Suprapubic skin (tissue), 4 donors: ENCODE results near the gene GGT5. TPM values are rescaled to one million over a fixed set of nuclear protein-coding genes. Genes with fewer than 3 reads are reported as not detected.
A peak's percentile ranks its signal among the peaks of the same experiment; 100 is the strongest.

Experiments used
- DNase-seq, 2 donors: peaks; one replicate each; pipeline ENCODE4 v3.0.0-alpha.2; 2019; ENCODE audit warnings: low spot score in 2 of 2
- H3K27ac ChIP-seq: fragments of 200-600 bp; sonication (generic); one replicate; pipeline ENCODE4 v1.5.1; 2019
- H3K27me3 ChIP-seq: fragments of 200-600 bp; sonication (generic); one replicate; pipeline ENCODE4 v1.5.1; 2019
- H3K36me3 ChIP-seq: fragments of 200-600 bp; sonication (generic); one replicate; pipeline ENCODE4 v1.5.1; 2019
- H3K4me1 ChIP-seq: fragments of 200-600 bp; sonication (generic); one replicate; pipeline ENCODE4 v1.5.1; 2019
- H3K4me3 ChIP-seq: fragments of 200-600 bp; sonication (generic); one replicate; pipeline ENCODE4 v1.5.1; 2019; ENCODE audit warnings: mild to moderate bottlenecking
- H3K9me3 ChIP-seq: fragments of 200-600 bp; sonication (generic); one replicate; pipeline ENCODE4 v1.5.1; 2019
- CTCF ChIP-seq, 2 donors: fragments of 200-600 bp in 1 of 2; fragments of 450-650 bp in 1 of 2; sonication (generic) in 1 of 2; IDR thresholded peaks; one replicate each; pipeline ENCODE4 v1.5.1; 2016 to 2019; ENCODE audit warnings: antibody characterized with exemption in 2 of 2, mild to moderate bottlenecking in 1 of 2, moderate library complexity in 1 of 2
- EP300 ChIP-seq: sonication (generic); formaldehyde crosslinking; IDR thresholded peaks from one replicate; pipeline ENCODE4 v1.6.1; 2017; ENCODE audit warnings: antibody characterized with exemption
- POLR2A ChIP-seq, 2 donors: fragments of 450-650 bp; IDR thresholded peaks; one replicate each; pipeline ENCODE4 v1.6.1; 2017; ENCODE audit warnings: antibody characterized with exemption in 2 of 2, mild to moderate bottlenecking in 2 of 2, moderate library complexity in 2 of 2
- POLR2AphosphoS5 ChIP-seq, 3 donors: sonication (generic); formaldehyde crosslinking; IDR thresholded peaks; one replicate each; pipeline ENCODE4 v1.6.1; 2017; ENCODE audit warnings: antibody characterized with exemption in 3 of 3
- WGBS: methylation state at CpG from one replicate; pipeline ENCODE4 v1.1.5; 2018; 5-methylcytosine and 5-hydroxymethylcytosine counted together
- total RNA-seq, 4 donors: library from RNA; depleted of rRNA; stranded (reverse); fragments of >200 nt; gene quantifications; one replicate each; pipeline ENCODE4 v1.1.0, GENCODE V29; 2016

GGT5 gene
- total RNA-seq, 4 donors from 2014 or later = 13.4 to 38.8 (median 17.5) TPM

- 88% methylated on average over 8 of the region's 15 CpGs for whole genome bisulfite sequencing
- Histone ChIP-seq H3K4me1 (no peaks in the 10 kb centered on the region), H3K9me3 (no peaks in the 10 kb centered on the region), H3K27me3 (no peaks in the 10 kb centered on the region), H3K36me3 (no peaks in the 10 kb centered on the region), H3K27ac (no peak overlapping the region), H3K4me3 (no peak overlapping the region)
- no peak for DNase-seq
- TF ChIP-seq POLR2AphosphoS5 (IDR thresholded peaks at IDR 0.05) (no peak), POLR2A (IDR thresholded peaks at IDR 0.05) (no peak), CTCF (IDR thresholded peaks at IDR 0.05) (no peak)
Observed at GRCh38 chr22:24232725-24233124, 12.2 kb downstream of the GGT5 start.

- no peak for DNase-seq
- H3K27me3 ChIP-seq = no peaks in the 10 kb centered on the region
- WGBS = no CpG with 5 or more reads among the region's 6 CpGs
- no peak overlapping the region for H3K27ac ChIP-seq
- no peak for TF ChIP-seq CTCF (IDR thresholded peaks at IDR 0.05)
- TF ChIP-seq POLR2AphosphoS5 (IDR thresholded peaks at IDR 0.05) = no peak
- no peak for TF ChIP-seq EP300
- no peak for TF ChIP-seq POLR2A (IDR thresholded peaks at IDR 0.05)
- H3K36me3 ChIP-seq = no peaks in the 10 kb centered on the region
- H3K4me3 ChIP-seq = no peak overlapping the region
- H3K9me3 ChIP-seq = no peaks in the 10 kb centered on the region
- no peaks in the 10 kb centered on the region for H3K4me1 ChIP-seq
Observed at GRCh38 chr22:24232124-24232523, 12.8 kb downstream of the GGT5 start.

GRCh38 chr22:24231706-24232105, 13.2 kb downstream of the GGT5 start:
- Histone ChIP-seq H3K4me3 (no peak overlapping the region), H3K4me1 (no peaks in the 10 kb centered on the region), H3K36me3 (no peaks in the 10 kb centered on the region), H3K27ac (no peak overlapping the region), H3K27me3 (no peaks in the 10 kb centered on the region), H3K9me3 (no peaks in the 10 kb centered on the region)
- no peak for DNase-seq
- TF ChIP-seq EP300 (no peak), CTCF (IDR thresholded peaks at IDR 0.05) (no peak), POLR2A (IDR thresholded peaks at IDR 0.05) (no peak), POLR2AphosphoS5 (IDR thresholded peaks at IDR 0.05) (no peak)
- WGBS = no CpG with 5 or more reads among the region's 9 CpGs

GRCh38 chr22:24230911-24231656, 13.8 kb downstream of the GGT5 start:
- WGBS = 90% methylated on average over 2 of the region's 18 CpGs
- H3K27ac ChIP-seq = no peak overlapping the region
- TF ChIP-seq CTCF (IDR thresholded peaks at IDR 0.05) = peak in 1 of 2 donors; percentile 13
- TF ChIP-seq POLR2A (IDR thresholded peaks at IDR 0.05) = no peak
- TF ChIP-seq POLR2AphosphoS5 (IDR thresholded peaks at IDR 0.05) = no peak
- no peak for TF ChIP-seq EP300

GRCh38 chr22:24225951-24226350, 18.9 kb downstream of the GGT5 start:
- H3K9me3 ChIP-seq = peaks cover 5% of the 10 kb centered on the region
- 91% methylated on average over 4 of the region's 14 CpGs for WGBS
- DNase-seq = no peak
- H3K27ac ChIP-seq = no peak overlapping the region
- peaks cover 21% of the 10 kb centered on the region for H3K36me3 ChIP-seq
- H3K4me3 ChIP-seq = no peak overlapping the region
- H3K27me3 ChIP-seq = no peaks in the 10 kb centered on the region
- H3K4me1 ChIP-seq = no peaks in the 10 kb centered on the region
- TF ChIP-seq POLR2AphosphoS5 (IDR thresholded peaks at IDR 0.05) = no peak
- TF ChIP-seq CTCF (IDR thresholded peaks at IDR 0.05) = no peak
- TF ChIP-seq POLR2A (IDR thresholded peaks at IDR 0.05) = no peak
- no peak for TF ChIP-seq EP300

More at GRCh38 chr22:24230911-24231656, 13.8 kb downstream of the GGT5 start:
- H3K4me1 ChIP-seq = no peaks in the 10 kb centered on the region
- no peaks in the 10 kb centered on the region for H3K9me3 ChIP-seq
- no peak for DNase-seq
- peaks cover under 1% of the 10 kb centered on the region for H3K36me3 ChIP-seq
- H3K4me3 ChIP-seq = no peak overlapping the region
- no peaks in the 10 kb centered on the region for H3K27me3 ChIP-seq
